Measurements from ENCODE around the gene ADAT1. TPM values are rescaled to one million over a fixed set of nuclear protein-coding genes. Genes with fewer than 3 reads are reported as not detected.

The ADAT1 gene, protein sequence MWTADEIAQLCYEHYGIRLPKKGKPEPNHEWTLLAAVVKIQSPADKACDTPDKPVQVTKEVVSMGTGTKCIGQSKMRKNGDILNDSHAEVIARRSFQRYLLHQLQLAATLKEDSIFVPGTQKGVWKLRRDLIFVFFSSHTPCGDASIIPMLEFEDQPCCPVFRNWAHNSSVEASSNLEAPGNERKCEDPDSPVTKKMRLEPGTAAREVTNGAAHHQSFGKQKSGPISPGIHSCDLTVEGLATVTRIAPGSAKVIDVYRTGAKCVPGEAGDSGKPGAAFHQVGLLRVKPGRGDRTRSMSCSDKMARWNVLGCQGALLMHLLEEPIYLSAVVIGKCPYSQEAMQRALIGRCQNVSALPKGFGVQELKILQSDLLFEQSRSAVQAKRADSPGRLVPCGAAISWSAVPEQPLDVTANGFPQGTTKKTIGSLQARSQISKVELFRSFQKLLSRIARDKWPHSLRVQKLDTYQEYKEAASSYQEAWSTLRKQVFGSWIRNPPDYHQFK
- total RNA-seq (2021; ENCODE audit: unreplicated experiment) (44.2 TPM), Bru-seq, nascent RNA (percentile 67 among the genes with signal in this experiment), BruChase-seq, experiment 1, labeled RNA remaining after a 6-hour chase (percentile 76 among the genes with signal in this experiment), BruChase-seq, experiment 2, labeled RNA remaining after a 2-hour chase (percentile 64 among the genes with signal in this experiment)
- polyA plus RNA-seq (2012), result 20.9 and 22.8 TPM in 2 replicates
- long read RNA-seq, transcript ADAT1-201 (11 exons, 1,869 nt), result major isoform, 12 of 34 reads
- long read RNA-seq, partial matches to known transcripts, result 16 of 34 reads
- long read RNA-seq, other reads (novel, unspliced or antisense), result 4 of 34 reads

GRCh38 chr16:75622761-75623605 is at the start of gene ADAT1:
Gene ADAT1, minus strand, starts transcription at chr16:75623281. Its CDS starts 2,482 bp downstream, at chr16:75620799.
- CTCF ChIA-PET, result interaction anchor here (0.7 to 1.1 kb wide), 2 partner anchors 141 to 424 kb away, joined by 3 to 4 read pairs; no protein-coding TSS in a partner anchor
- peak; percentile 95 for ATAC-seq

More at GRCh38 chr16:75622761-75623605, at the start of gene ADAT1:
- ChIA-PET RAD21 (ENCODE audit: low non-redundant PET in 1 of 2, low total read pairs in 2 of 2, uncharacterized antibody in 2 of 2, unreplicated experiment in 2 of 2) (no interaction called here), POLR2A (interaction anchor here (0.6 to 1.3 kb wide), 6 partner anchors 18 to 154 kb away, joined by 3 to 12 read pairs (median 4); partner anchors contain the start of genes KARS1 and TERF2IP)
- BruUV-seq (replicated peaks), result TSS peak; percentile 78
- H3K36me3 ChIP-seq (ENCODE audit: control insufficient read depth in 1 of 2, insufficient read depth in 2 of 2, low read length in 2 of 2), result peaks cover 11 to 31% of the 10 kb centered on the region in 2 experiments
- peak within 1 kb of the TSS; percentile 75 to 79 for H3K4me3 ChIP-seq (replicated peaks in 1 of 2; ENCODE audit: low read depth in 1 of 2, low read length in 2 of 2)
- 0 out of 2 replicates have a peak, but pooled peaks cover 5% of the 10 kb centered on the region for H4K20me1 ChIP-seq (ENCODE audit: insufficient read depth)
- peak within 1 kb of the TSS; percentile 86 for H3K27ac ChIP-seq (ENCODE audit: low read depth, low read length)
- peak; percentile 70 for TF ChIP-seq SP1 (IDR thresholded peaks at IDR 0.05; ENCODE audit: low read depth)
- TF ChIP-seq YY1 (IDR thresholded peaks at IDR 0.05; ENCODE audit: extremely low read depth, insufficient replicate concordance, low read depth, low read length), result peak; percentile 65
- TF ChIP-seq SIN3A (IDR thresholded peaks at IDR 0.05; ENCODE audit: low read depth), result peak; percentile 93
- TF ChIP-seq POLR2AphosphoS5 (IDR thresholded peaks at IDR 0.05; ENCODE audit: low read depth, low read length), result peak; percentile 97
- TF ChIP-seq TCF7L2 (IDR thresholded peaks at IDR 0.05; ENCODE audit: borderline replicate concordance, extremely low read depth, insufficient read depth, insufficient read length), result peak; percentile 96
- TF ChIP-seq CBX3 (IDR thresholded peaks at IDR 0.05; ENCODE audit: low read depth), result 0 out of 2 replicates have a peak, but pooled peaks have one; percentile 50
- TF ChIP-seq ZBTB33 (IDR thresholded peaks at IDR 0.05; ENCODE audit: extremely low read depth, insufficient replicate concordance, low read length), result peak; percentile 95
- TF ChIP-seq POLR2A (IDR thresholded peaks at IDR 0.05; ENCODE audit: borderline replicate concordance, extremely low read depth, insufficient read depth, insufficient read length), result peak; percentile 78
- no peak for TF ChIP-seq ATF3 (IDR thresholded peaks at IDR 0.05)
- peak; percentile 79 for TF ChIP-seq SRF (IDR thresholded peaks at IDR 0.05; ENCODE audit: low read depth)
- peak; percentile 94 for TF ChIP-seq MAX (IDR thresholded peaks at IDR 0.05)
- TF ChIP-seq CEBPB (IDR thresholded peaks at IDR 0.05; ENCODE audit: low read depth), result no peak
- no peak for TF ChIP-seq EZH2phosphoT487 (IDR thresholded peaks at IDR 0.05; ENCODE audit: borderline replicate concordance)
- TF ChIP-seq ZNF274 (IDR thresholded peaks at IDR 0.05; ENCODE audit: low read depth, low read length), result no peak
- TF ChIP-seq ZFX (IDR thresholded peaks at IDR 0.05), result peak; percentile 65
- peak; percentile 79 for TF ChIP-seq ELF1 (IDR thresholded peaks at IDR 0.05; ENCODE audit: borderline replicate concordance, low read depth)
- peak; percentile 96 for DNase-seq (ENCODE audit: low read depth, low spot score)
- peak within 1 kb of the TSS; percentile 84 for H3K4me2 ChIP-seq (ENCODE audit: low read length)
- H3K79me2 ChIP-seq (ENCODE audit: insufficient read depth, low read length), result peaks cover 9% of the 10 kb centered on the region
- intact Hi-C loops (cut with micrococcal nuclease), result loop anchor here (2.0 to 5.0 kb wide), 4 partner anchors 24 to 426 kb away; partner anchors contain the start of genes KARS1, TERF2IP and TMEM231
- H3K4me1 ChIP-seq (ENCODE audit: control insufficient read depth in 1 of 2, insufficient read depth in 2 of 2, low read length in 2 of 2), result peaks cover 8 to 19% of the 10 kb centered on the region in 2 experiments
- peak within 1 kb of the TSS; percentile 90 for H3K9ac ChIP-seq (ENCODE audit: low read length)
- H2AFZ ChIP-seq (ENCODE audit: low read depth, low read length, poor library complexity, severe bottlenecking), result no peak within 1 kb of the TSS
- no peaks in the 10 kb centered on the region for H3K27me3 ChIP-seq (ENCODE audit: insufficient read depth, low read length)
- no peaks in the 10 kb centered on the region for H3K9me3 ChIP-seq (ENCODE audit: control insufficient read depth in 1 of 2, insufficient read depth in 1 of 2, low read depth in 1 of 2, low read length in 2 of 2)
- H3K9me2 ChIP-seq (ENCODE audit: insufficient read depth), result no peaks in the 10 kb centered on the region
